ENCODE measurements around the gene SPPL2C.

- TF ChIP-seq CTCF (optimal IDR thresholded peaks at IDR 0.05 in 1 of 3, IDR thresholded peaks at IDR 0.05 in 1 of 3, conservative IDR thresholded peaks at IDR 0.05 in 1 of 3; ENCODE audit: extremely low read depth in 1 of 3, insufficient read depth in 2 of 3, low read length in 3 of 3): no peak
- no peak for TF ChIP-seq EZH2 (IDR thresholded peaks at IDR 0.05; ENCODE audit: low read length)
Observed at GRCh38 chr17:45869676-45870341, 25.1 kb downstream of the SPPL2C start.
